ENCODE results near the gene C4A.
"Not testable (repeated sequence)": the region's sequence is repeated elsewhere in the genome, so short reads cannot be mapped to it uniquely, and the experiment has no call there.

C4A gene

GRCh38 chr6:32037136-32037535 is 55.3 kb downstream of the C4A start:
- DNase-seq: not testable (repeated sequence)

- DNase-seq: not testable (repeated sequence)
These were observed 56.0 kb downstream of the C4A start, which contains the start of gene CYP21A2 for GRCh38 chr6:32037598-32038524. Gene CYP21A2 (plus strand): TSS chr6:32038415. CDS start chr6:32038423, 8 bp downstream.

GRCh38 chr6:32038878-32039277 is 57.0 kb downstream of the C4A start:
- DNase-seq: not testable (repeated sequence)

- DNase-seq: not testable (repeated sequence)
These were observed 57.7 kb downstream of the C4A start for GRCh38 chr6:32039321-32040274.

GRCh38 chr6:32040299-32041049 is 58.6 kb downstream of the C4A start:
- not testable (repeated sequence) for DNase-seq

GRCh38 chr6:32041050-32041321 is 59.1 kb downstream of the C4A start:
- not testable (repeated sequence) for DNase-seq

- DNase-seq: not testable (repeated sequence)
These were observed 59.5 kb downstream of the C4A start for GRCh38 chr6:32041385-32041784.

GRCh38 chr6:32042276-32042675 is 60.4 kb downstream of the C4A start:
- DNase-seq: not testable (repeated sequence)

GRCh38 chr6:32043589-32044380 is 61.9 kb downstream of the C4A start:
- not testable (repeated sequence) for DNase-seq

- not testable (repeated sequence) for DNase-seq
These were observed 63.1 kb downstream of the C4A start for GRCh38 chr6:32044916-32045315.

GRCh38 chr6:32045811-32046449 is 64.1 kb downstream of the C4A start:
- DNase-seq: no peak

- DNase-seq: no peak
These were observed 64.7 kb downstream of the C4A start for GRCh38 chr6:32046450-32047083.

GRCh38 chr6:32047084-32047478 is 65.2 kb downstream of the C4A start:
- no peak for DNase-seq

GRCh38 chr6:32047539-32047854 is 65.6 kb downstream of the C4A start:
- no peak for DNase-seq

- no peak for DNase-seq
These were observed 66.3 kb downstream of the C4A start for GRCh38 chr6:32047855-32048766.

- not testable (repeated sequence) for DNase-seq
These were observed 67.3 kb downstream of the C4A start for GRCh38 chr6:32049149-32049548.

GRCh38 chr6:32049736-32050135 is 67.9 kb downstream of the C4A start:
- DNase-seq: not testable (repeated sequence)

GRCh38 chr6:32050562-32050961 is 68.7 kb downstream of the C4A start:
- DNase-seq: no peak
